ENCODE results near the gene MZT1. TPM values are rescaled to one million over a fixed set of nuclear protein-coding genes. Genes with fewer than 3 reads are reported as not detected.

MZT1 gene
- total RNA-seq, 1 experiment from 2014 or later = 47.0 TPM

- DNase-seq (ENCODE audit: low read depth) = no peak
These were observed 40.7 kb downstream of the MZT1 start for GRCh38 chr13:72686766-72687165.

- no peak for DNase-seq (ENCODE audit: low read depth)
These were observed 47.1 kb downstream of the MZT1 start for GRCh38 chr13:72680353-72680752.

- DNase-seq (ENCODE audit: low read depth) = no peak
These were observed 49.1 kb downstream of the MZT1 start for GRCh38 chr13:72678312-72678711.

- DNase-seq (ENCODE audit: low read depth) = no peak
These were observed 50.0 kb downstream of the MZT1 start for GRCh38 chr13:72677431-72677830.

GRCh38 chr13:72666391-72666790, 61.0 kb downstream of the MZT1 start:
- no peak for DNase-seq (ENCODE audit: low read depth)

GRCh38 chr13:72662548-72662947, 64.9 kb downstream of the MZT1 start:
- DNase-seq (ENCODE audit: low read depth) = no peak

Small RNA genes lying within 50 kb of the gene (small RNA-seq; reads per million reads assigned to genes)
- gene RNU6-80P = not detected

Other genes starting within 250 kb of the MZT1 start
- gene BORA, start 294 bp upstream of the MZT1 start, total RNA-seq (2014; rRNA removed; shearing (Covaris generic)) = 16.2 and 17.4 TPM in 2 replicates
- 57.4 and 65.7 TPM in 2 replicates for gene DIS3, start 54.3 kb upstream of the MZT1 start, total RNA-seq (2014; rRNA removed; shearing (Covaris generic))
- gene PIBF1, start 54.5 kb upstream of the MZT1 start, total RNA-seq (2014; rRNA removed; shearing (Covaris generic)) = 21.7 and 31.5 TPM in 2 replicates

All from HT1080 (cell line).